Stomach (tissue), 9 donors: ENCODE results near the gene SNRPD2. TPM values are rescaled to one million over a fixed set of nuclear protein-coding genes. Genes with fewer than 3 reads are reported as not detected.

Source experiments
- DNase-seq, 2 donors: peaks; one replicate each; pipeline versions ENCODE4 v3.0.0 to v3.0.0-alpha.2; 2013 to 2019
- H3K27ac ChIP-seq, 5 donors: fragments of 200-600 bp in 4 of 5; sonication (generic) in 4 of 5; one replicate each; pipeline ENCODE4 v1.5.1; 2013 to 2019; ENCODE audit warnings: mild to moderate bottlenecking in 1 of 5, moderate library complexity in 1 of 5
- H3K27me3 ChIP-seq, 3 donors: fragments of 200-600 bp; sonication (generic); one replicate each; pipeline ENCODE4 v1.5.1; 2017 to 2019; ENCODE audit warnings: mixed run types in 1 of 3
- H3K36me3 ChIP-seq, 4 donors: fragments of 200-600 bp; sonication (generic); 1 replicate in 3 of 4; 2 replicates in 1 of 4; pipeline ENCODE4 v1.5.1; 2016 to 2019
- H3K4me1 ChIP-seq, 4 donors: fragments of 200-600 bp; sonication (generic); one replicate each; pipeline ENCODE4 v1.5.1; 2016 to 2019
- H3K4me3 ChIP-seq, 4 donors: fragments of 200-600 bp; sonication (generic) in 3 of 4; one replicate each; pipeline ENCODE4 v1.5.1; 2016 to 2019; ENCODE audit warnings: mild to moderate bottlenecking in 1 of 4
- H3K9me3 ChIP-seq, 4 donors: fragments of 200-600 bp; sonication (generic); one replicate each; pipeline ENCODE4 v1.5.1; 2016 to 2019
- EP300 ChIP-seq: sonication (generic); formaldehyde crosslinking; IDR thresholded peaks from one replicate; pipeline ENCODE4 v1.6.1; 2017; ENCODE audit warnings: antibody characterized with exemption
- POLR2A ChIP-seq, 4 donors: fragments of 450-650 bp; IDR thresholded peaks; one replicate each; pipeline ENCODE4 v1.6.1; 2016; ENCODE audit warnings: antibody characterized with exemption in 4 of 4, control low read depth in 2 of 4, mild to moderate bottlenecking in 1 of 4, moderate library complexity in 1 of 4
- POLR2AphosphoS5 ChIP-seq, 3 donors: sonication (generic); formaldehyde crosslinking; IDR thresholded peaks; one replicate each; pipeline ENCODE4 v1.6.1; 2016; ENCODE audit warnings: antibody characterized with exemption in 3 of 3
- WGBS, 5 donors: extraction: QIAGEN DNeasy Blood & Tissue Kit in 3 of 5; methylation state at CpG; one replicate each; pipeline versions ENCODE4 v1.1.5 to v1.1.7; 2013 to 2018; 5-methylcytosine and 5-hydroxymethylcytosine counted together
- intact Hi-C: fragments of 100-400 bp; cut with DNase I; formaldehyde crosslinking; loops from one replicate; pipeline ENCODE4 v1.15.1; 2023; ENCODE audit warnings: low total_unique reads
- polyA plus RNA-seq, 3 donors: library from polyadenylated mRNA; stranded (reverse); fragments of 200-250 nt; gene quantifications; one replicate each; pipeline ENCODE4 v1.2.3, GENCODE V29; 2013
- total RNA-seq, 5 donors: library from RNA; depleted of rRNA; stranded (reverse); fragments of >200 nt; gene quantifications; one replicate each; pipeline versions ENCODE4 v1.1.0 to v1.2.3, GENCODE V29; 2014 to 2016
- TF ChIP-seq, protein P1 (sequence below), 7 experiments: fragments of 450-650 bp in 4 of 7; fragments of 200-600 bp in 3 of 7; sonication (generic) in 3 of 7; IDR thresholded peaks; one replicate each; pipeline ENCODE4 v1.5.1; 2016 to 2019; ENCODE audit warnings: antibody characterized with exemption in 7 of 7, control low read depth in 2 of 7, mild to moderate bottlenecking in 1 of 7
- donor health status: healthy with polysubstance abuse.
- donor health status: Bipolar disorder and iron deficiency.
- donor health status: healthy.

The SNRPD2 gene
- total and polyA plus RNA-seq, 8 donors = 79.9 to 511 (median 182) TPM

DNA sequence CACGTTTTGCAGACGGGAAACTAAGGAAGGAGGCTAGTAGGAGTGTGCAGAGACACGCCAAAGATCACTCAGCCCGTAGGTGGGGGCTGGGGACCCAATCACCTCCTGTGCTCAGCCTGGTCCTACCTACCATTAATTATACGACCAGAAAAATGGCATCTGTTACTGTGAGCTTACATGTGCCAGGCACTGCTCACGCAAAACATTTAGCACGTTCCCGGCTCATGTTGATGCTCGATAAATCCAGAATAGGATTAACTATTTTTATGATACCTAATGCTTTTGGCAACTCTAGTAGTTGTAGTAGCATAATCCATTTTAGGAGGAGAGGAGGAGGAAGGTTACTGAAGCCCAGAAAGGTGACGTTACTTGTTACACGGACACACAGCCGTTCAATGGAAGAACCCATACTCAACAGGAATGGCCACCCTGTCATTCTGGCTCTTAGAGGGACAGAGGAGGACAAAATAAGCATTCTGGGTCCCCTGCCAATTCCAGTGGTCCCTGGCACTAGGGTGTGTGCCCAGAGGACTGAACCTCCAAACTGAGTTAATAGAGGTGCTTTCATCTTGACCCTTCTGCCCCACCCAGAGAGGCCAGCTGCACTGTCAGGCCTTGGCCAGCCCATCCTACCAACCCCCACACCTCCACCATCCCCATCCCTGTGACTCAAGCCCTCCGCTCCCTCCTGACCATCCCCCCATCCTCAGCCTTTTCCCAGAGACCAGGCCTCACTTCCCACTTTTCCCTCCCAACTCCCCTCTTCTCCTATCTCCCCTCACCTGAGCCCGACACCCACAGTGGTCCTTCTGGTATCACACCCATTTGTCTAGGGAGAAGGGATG, 47.6 kb downstream of the SNRPD2 start:
- no peaks in the 10 kb centered on the region for H3K9me3 ChIP-seq
- 41 to 45% (median 43%) methylated on average over 13 to 14 of the region's 14 CpGs for WGBS, 5 donors
- no peaks in the 10 kb centered on the region for H3K36me3 ChIP-seq
- H3K4me3 ChIP-seq = no peak overlapping the region
- no peak for DNase-seq
- intact Hi-C loops = loop anchor here (5.0 to 10.0 kb wide), 2 partner anchors 37 to 119 kb away; no protein-coding TSS in a partner anchor
- TF ChIP-seq EP300 (no peak), POLR2AphosphoS5 (IDR thresholded peaks at IDR 0.05) (no peak), POLR2A (IDR thresholded peaks at IDR 0.05) (no peak)
- TF ChIP-seq, protein P1, sequence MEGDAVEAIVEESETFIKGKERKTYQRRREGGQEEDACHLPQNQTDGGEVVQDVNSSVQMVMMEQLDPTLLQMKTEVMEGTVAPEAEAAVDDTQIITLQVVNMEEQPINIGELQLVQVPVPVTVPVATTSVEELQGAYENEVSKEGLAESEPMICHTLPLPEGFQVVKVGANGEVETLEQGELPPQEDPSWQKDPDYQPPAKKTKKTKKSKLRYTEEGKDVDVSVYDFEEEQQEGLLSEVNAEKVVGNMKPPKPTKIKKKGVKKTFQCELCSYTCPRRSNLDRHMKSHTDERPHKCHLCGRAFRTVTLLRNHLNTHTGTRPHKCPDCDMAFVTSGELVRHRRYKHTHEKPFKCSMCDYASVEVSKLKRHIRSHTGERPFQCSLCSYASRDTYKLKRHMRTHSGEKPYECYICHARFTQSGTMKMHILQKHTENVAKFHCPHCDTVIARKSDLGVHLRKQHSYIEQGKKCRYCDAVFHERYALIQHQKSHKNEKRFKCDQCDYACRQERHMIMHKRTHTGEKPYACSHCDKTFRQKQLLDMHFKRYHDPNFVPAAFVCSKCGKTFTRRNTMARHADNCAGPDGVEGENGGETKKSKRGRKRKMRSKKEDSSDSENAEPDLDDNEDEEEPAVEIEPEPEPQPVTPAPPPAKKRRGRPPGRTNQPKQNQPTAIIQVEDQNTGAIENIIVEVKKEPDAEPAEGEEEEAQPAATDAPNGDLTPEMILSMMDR (IDR thresholded peaks at IDR 0.05) = no peak
- no peak overlapping the region for H3K27ac ChIP-seq
- peaks cover 3 to 39% (median 4%) of the 10 kb centered on the region in 3 donors for H3K27me3 ChIP-seq
- H3K4me1 ChIP-seq = peaks cover 41 to 62% (median 56%) of the 10 kb centered on the region in 4 donors

DNA sequence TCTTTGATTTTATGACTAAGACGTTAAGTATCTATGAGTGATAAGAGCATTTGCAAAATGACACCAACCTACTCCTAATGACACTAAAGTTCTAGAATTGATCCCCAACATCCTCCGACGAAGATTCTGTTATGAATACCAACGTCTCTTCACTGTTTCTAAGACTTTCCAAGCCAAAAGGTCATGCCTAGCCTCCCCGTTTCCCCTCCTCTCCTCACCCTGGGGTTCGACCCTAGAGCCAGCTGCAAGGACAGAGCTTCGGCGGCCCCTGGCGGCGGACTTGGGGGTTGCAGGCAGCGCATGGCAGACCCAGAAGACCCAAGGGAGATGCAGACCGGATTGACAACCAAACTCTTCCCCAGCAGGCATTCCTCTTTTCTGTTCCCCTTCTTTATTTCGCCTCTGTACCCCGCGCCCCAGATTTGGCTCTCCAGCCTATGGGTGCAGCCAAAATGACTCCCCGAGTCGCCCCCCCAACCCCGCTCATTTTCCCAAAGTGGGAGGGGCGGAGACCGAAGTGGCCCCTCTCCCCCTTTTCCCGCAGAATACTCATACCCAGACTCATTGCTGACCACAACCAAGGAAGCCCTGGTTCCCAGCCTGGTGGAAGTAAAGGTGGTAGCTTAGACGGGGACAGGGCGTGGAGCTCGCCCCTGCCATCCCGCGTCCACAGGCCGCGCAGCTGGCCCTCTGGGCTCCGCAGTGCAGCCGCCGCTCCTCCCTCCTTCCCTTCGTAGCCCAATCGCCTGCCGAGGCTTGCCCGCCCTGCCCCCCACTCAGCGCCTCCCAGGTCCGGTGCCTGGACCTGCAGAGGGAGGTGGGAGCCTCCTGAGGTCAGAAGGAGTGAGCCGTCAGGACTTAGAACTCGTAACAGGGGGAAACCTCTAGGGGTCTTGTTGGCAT, 48.5 kb downstream of the SNRPD2 start:
- intact Hi-C loops = loop anchor here (5.0 to 10.0 kb wide), 2 partner anchors 36 to 118 kb away; no protein-coding TSS in a partner anchor
- TF ChIP-seq POLR2A (IDR thresholded peaks at IDR 0.05) (no peak), POLR2AphosphoS5 (IDR thresholded peaks at IDR 0.05) (peak in 1 of 3 donors; percentile 8), EP300 (no peak)
- TF ChIP-seq, protein P1 (IDR thresholded peaks at IDR 0.05) = peak in 6 of 7 experiments; percentile 65 to 99 (median 98)
- WGBS, 5 donors = 3 to 11% (median 5%) methylated on average over 32 to 39 of the region's 39 CpGs
- Histone ChIP-seq H3K27ac (peak overlapping the region in 3 of 5 donors; percentile 68 to 85 (median 85)), H3K36me3 (no peaks in the 10 kb centered on the region), H3K4me1 (peaks cover 47 to 70% (median 64%) of the 10 kb centered on the region in 4 donors), H3K27me3 (peaks cover 3 to 39% (median 4%) of the 10 kb centered on the region in 3 donors), H3K4me3 (peak overlapping the region in 3 of 4 donors; percentile 17 to 40 (median 40)), H3K9me3 (no peaks in the 10 kb centered on the region)
- DNase-seq = peak; percentile 88 to 95

DNA sequence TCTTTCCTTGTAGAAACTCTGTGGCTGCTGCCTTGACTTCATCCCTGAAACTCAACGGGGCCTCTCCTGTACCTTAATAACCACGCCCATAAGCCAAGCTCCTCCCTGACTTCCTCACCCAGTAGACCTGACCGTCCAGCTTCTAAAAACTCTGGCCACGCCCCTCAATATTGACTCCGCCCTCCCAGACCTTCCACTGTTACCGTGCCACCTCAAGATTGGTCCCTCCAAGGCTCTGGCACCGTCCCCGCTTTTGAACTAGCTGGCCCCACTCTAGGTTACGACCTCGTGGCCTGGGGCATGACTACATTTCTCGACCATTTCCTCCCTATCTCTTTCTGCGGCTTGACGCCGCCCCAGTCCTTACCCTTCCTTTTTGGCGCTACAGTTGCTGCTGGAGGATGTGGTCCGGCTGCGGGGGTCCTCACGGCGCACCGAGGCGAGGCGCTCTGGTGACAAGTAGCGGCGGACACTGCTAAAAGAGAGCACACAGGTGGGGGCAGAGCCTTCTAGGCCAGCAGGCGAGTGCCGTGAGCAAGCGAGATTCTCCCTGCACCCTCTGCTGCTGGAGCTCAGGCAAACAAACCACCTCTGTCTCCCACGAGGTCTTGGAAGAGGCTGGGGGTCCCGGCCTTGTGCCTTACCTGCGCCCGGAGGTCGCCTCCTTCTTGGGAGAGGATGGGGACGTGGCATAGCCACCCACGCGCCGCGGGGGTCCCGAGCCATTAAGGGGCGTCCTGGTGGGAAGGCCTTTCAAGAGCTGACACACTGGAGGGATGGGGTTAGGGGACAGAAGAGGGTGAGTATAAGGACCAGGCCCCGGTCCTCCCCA, 50.3 kb downstream of the SNRPD2 start:
- Histone ChIP-seq H3K36me3 (no peaks in the 10 kb centered on the region), H3K9me3 (no peaks in the 10 kb centered on the region), H3K4me3 (peak overlapping the region; percentile 37 to 46 (median 40)), H3K27me3 (peaks cover 3 to 33% (median 4%) of the 10 kb centered on the region in 3 donors), H3K27ac (peak overlapping the region; percentile 68 to 85 (median 85)), H3K4me1 (peaks cover 52 to 81% (median 71%) of the 10 kb centered on the region in 4 donors)
- TF ChIP-seq POLR2AphosphoS5 (IDR thresholded peaks at IDR 0.05) (no peak), EP300 (no peak), POLR2A (IDR thresholded peaks at IDR 0.05) (no peak)
- TF ChIP-seq, protein P1 (IDR thresholded peaks at IDR 0.05) = no peak
- 1 to 7% (median 4%) methylated on average over 24 to 40 of the region's 40 CpGs for WGBS, 5 donors
- DNase-seq = peak; percentile 95
- intact Hi-C loops = loop anchor here (5.0 to 10.0 kb wide), 2 partner anchors 34 to 117 kb away; no protein-coding TSS in a partner anchor
